ENCODE data around the gene STC2.
A peak's percentile ranks its signal among the peaks of the same experiment; 100 is the strongest.

Gene STC2

GRCh38 chr5:173333925-173334661 lies 5.9 kb upstream of the STC2 start:
- DNase-seq (ENCODE audit: low spot score in 2 of 2) (no peak), ATAC-seq (no peak)
- H3K36me3 Mint-ChIP-seq: peaks cover 6% of the 10 kb centered on the region
- H3K9me3 Mint-ChIP-seq: peaks cover 2% of the 10 kb centered on the region
- H3K4me3 Mint-ChIP-seq: no peak overlapping the region
- peaks cover 15% of the 10 kb centered on the region for H3K4me1 Mint-ChIP-seq
- H3K27ac Mint-ChIP-seq: no peak overlapping the region

DNA sequence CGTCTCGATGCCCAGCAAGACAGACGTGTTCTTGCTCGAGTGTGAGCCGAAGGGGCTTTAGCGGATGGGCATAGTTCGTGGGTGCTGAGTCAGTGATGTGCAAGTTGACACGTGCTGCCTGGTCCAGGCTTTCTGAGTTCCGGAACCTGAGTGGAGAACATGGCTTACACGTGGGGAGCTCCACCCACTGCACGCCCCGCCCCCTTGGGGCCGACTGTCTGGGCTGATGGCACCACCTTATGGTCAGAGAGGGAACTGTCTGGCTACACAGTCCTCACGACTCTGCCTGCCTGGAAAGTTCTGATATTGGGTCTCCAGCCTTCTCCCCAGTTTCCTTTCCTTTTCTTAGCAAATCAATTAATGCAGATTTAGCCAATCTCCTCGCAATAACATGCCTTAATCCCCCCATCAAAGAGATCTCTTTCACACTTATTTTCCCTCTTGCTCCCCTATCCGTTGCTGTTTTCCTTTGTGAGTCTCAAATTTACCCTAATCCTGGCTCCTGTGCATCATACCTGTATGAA lies 3.8 kb upstream of the STC2 start:
- Mint-ChIP-seq H3K36me3 (peaks cover 15% of the 10 kb centered on the region), H3K27ac (no peak overlapping the region), H3K4me1 (peaks cover 27% of the 10 kb centered on the region), H3K9me3 (peaks cover 2% of the 10 kb centered on the region), H3K4me3 (no peak overlapping the region)
- ATAC-seq (peak; percentile 77), DNase-seq (ENCODE audit: low spot score in 2 of 2) (peak; percentile 58 to 90)

DNA sequence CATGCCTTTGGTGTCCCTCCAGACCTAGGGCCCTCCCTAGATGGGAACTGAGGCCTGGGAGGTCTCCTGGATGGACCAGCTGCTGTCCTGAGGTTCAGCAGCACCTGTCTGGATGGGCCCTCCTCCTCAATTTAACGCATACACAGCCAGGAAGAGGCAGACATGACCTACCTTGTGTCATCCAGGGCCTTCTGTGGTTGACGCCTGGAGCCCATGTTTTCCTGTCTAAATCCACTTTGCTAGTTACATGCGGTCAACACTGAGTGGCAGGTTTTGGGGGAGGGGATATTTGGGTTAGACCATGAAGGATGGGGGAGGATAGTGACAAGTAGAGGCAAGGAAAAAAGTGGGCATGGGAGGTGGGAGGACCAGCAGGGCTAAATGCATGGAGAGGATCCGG lies 3.1 kb upstream of the STC2 start:
- Mint-ChIP-seq H3K4me3 (no peak overlapping the region), H3K9me3 (peaks cover 2% of the 10 kb centered on the region), H3K4me1 (peaks cover 27% of the 10 kb centered on the region), H3K27ac (no peak overlapping the region), H3K36me3 (peaks cover 16% of the 10 kb centered on the region)
- no peak for ATAC-seq
- no peak for DNase-seq (ENCODE audit: low spot score in 2 of 2)

DNA sequence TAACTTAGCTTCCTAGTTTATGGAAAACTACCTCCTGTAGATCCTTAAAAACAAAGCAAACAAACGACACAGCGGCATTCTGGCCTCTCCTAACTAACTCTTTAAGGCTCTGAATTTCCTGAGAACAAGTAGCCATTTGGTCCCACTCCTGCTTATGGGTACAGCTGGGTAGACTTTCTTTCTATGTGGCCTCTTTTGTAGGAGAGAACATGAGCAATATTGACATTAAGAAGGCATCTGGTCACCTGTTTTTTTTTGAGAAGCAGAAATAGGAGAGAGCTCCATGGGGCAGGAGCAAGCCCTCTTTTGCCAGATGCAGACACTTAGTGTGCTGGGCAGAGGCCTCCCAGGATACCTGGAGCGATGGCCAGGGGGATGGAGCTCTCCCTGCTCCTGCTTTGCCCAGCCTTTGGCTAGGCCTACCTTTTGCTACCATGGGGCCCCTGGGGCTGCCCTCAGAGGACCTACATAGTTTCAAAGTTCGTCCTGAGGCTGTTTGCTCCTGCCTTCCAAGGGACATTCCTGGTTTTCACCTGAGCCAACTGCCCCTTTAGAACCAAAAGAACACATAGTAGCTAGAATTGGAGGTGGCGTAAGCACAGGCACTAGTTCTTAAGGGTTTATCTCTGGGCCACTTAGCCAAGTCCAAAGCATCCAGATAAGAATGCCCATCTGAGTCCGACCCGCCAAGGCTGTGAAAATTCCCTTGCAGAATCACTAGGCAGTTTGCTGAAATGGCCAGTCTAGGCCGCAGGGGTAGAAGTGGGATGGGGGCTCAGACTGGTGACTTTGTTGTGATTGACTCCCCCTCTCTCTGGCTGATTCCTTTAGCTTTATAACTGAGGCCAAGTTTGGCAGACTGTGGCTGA lies 2.4 kb upstream of the STC2 start:
- DNase-seq (ENCODE audit: low spot score in 2 of 2) (no peak), ATAC-seq (no peak)
- Mint-ChIP-seq H3K36me3 (peaks cover 24% of the 10 kb centered on the region), H3K27ac (peak overlapping the region; percentile 23), H3K4me3 (peak overlapping the region; percentile 81), H3K9me3 (peaks cover 2% of the 10 kb centered on the region), H3K4me1 (peaks cover 27% of the 10 kb centered on the region)

DNA sequence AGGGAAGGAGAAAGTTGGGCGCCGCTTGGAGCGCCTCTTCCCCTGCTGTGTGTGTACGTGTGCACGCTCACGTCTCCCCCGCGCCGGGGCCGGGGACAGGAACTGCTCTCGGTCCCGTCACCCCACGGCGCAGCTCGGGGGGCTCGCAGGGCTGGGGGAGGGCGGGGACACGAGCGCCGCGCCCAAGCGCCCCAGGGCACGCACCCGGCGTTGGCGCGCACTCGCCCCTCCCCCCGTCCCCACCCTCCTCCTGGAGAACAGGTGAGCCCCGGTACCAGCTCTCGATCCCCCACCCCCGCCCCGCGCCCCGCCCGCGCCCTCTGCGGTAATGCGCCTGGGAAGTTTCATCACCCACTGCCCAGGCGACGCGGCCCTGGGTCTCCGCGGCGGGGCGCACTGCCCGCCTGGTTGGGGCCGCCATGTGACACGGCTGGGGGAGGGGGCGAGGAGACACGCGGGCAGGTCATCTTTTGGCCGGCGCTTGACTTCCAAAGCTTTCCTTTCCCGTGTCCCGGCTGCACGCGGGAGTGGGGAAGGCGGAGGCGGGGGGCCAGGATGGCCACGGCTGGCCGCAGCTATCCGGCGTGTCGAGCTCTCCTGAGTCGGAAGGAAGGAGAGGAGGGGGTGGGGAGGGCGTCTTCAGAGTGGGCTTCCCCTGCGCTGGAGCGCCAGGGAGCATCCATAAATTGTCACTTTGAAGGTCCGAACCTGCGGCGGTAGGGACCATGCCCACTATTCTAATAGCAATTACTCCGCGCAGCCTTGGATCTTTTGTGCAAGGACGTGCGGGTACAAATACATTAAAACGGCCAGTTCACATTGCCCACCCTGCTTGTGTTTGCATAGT lies 1.5 kb upstream of the STC2 start:
- H3K9me3 Mint-ChIP-seq: peaks cover 2% of the 10 kb centered on the region
- H3K36me3 Mint-ChIP-seq: peaks cover 30% of the 10 kb centered on the region
- peaks cover 27% of the 10 kb centered on the region for H3K4me1 Mint-ChIP-seq
- H3K27ac Mint-ChIP-seq: peak overlapping the region; percentile 92
- ATAC-seq: peak; percentile 63
- peak in 1 of 2 donors; percentile 7 for DNase-seq (ENCODE audit: low spot score in 2 of 2)
- H3K4me3 Mint-ChIP-seq: peak overlapping the region; percentile 81

DNA sequence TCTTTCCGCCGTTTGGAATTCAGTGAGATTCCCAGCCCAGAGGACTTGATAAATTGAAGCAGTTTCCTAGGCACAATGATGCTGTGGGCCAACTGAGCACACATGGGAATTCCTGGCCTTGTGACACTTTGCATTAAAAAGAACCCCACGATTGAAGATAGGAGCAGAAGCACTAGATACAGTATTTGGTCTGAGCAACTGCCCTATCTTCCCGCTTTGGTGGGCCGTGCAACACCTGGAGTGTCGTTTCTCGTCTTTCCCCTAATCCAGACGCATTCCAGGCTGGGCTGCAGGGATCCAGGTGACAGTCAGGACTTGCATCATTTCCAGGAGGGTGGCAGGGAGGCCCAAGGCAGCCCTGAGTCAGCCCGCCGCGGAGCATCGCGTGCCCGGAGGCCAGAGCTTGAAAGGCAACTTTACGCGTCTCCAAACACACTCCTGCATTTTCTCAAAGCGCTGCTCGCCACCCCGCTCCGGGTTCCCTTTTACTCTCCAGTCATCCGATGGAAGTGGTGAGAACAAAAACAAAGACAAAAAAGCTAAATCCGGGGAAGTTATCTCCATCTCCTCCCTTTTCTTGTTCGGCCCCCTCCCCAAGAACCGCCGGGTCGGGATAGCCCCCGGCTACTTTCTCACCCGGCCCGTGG lies 753 bp upstream of the STC2 start:
- peaks cover 33% of the 10 kb centered on the region for H3K36me3 Mint-ChIP-seq
- peak overlapping the region; percentile 92 for H3K27ac Mint-ChIP-seq
- peaks cover 2% of the 10 kb centered on the region for H3K9me3 Mint-ChIP-seq
- peak overlapping the region; percentile 81 for H3K4me3 Mint-ChIP-seq
- ATAC-seq (peak; percentile 26), DNase-seq (ENCODE audit: low spot score in 2 of 2) (no peak)
- peaks cover 27% of the 10 kb centered on the region for H3K4me1 Mint-ChIP-seq

DNA sequence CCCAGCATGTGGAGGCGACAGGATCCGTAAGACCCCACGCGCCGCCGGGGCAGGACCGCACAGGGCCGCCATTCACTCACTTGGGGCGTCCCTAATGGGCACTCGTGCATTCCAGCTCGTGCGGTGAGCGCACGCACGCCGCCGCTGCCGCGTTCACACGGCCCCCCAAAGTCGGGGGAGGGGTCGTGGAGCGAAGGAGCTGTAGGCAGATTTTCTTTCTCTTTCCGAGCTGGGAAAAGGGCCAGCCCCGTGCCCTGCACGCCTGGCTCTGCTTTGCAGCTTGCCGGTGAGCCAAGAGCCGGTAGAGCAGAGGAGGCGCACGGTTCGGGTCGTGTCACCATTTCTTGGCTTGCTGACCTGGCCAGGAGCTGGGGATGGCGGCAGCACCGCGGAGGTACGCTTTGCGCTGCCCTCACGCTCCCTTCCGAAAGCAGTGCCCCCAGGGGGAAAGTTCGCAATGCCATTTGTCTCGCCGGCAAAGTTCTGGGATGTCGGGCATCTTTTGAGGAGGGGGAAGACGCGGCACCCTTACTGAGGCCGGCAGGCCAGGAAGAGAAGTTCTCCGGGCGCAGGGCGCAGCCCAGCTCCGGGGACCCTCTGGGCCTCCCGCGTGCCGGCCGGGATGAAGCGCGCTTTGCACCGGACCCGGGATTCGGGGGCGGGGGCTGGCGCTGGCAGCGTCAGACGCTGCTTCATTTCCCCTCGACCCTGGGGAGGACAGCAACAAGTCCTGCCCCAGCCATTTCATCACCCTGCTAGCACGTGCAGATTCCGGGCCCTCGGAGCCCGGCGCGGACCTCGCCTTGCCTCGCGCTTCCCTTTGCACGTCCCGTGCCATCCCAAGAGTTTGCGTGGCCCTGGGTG lies 898 bp downstream of the STC2 start:
- peaks cover 33% of the 10 kb centered on the region for H3K36me3 Mint-ChIP-seq
- H3K27ac Mint-ChIP-seq: no peak overlapping the region
- peaks cover 2% of the 10 kb centered on the region for H3K9me3 Mint-ChIP-seq
- ATAC-seq (no peak), DNase-seq (ENCODE audit: low spot score in 2 of 2) (no peak)
- H3K4me3 Mint-ChIP-seq: peak overlapping the region; percentile 81
- peaks cover 27% of the 10 kb centered on the region for H3K4me1 Mint-ChIP-seq

GRCh38 chr5:173326501-173326960 lies 1.7 kb downstream of the STC2 start:
- ATAC-seq: no peak
- Mint-ChIP-seq H3K36me3 (peaks cover 33% of the 10 kb centered on the region), H3K4me1 (peaks cover 20% of the 10 kb centered on the region), H3K9me3 (peaks cover 2% of the 10 kb centered on the region), H3K4me3 (peak overlapping the region; percentile 81), H3K27ac (no peak overlapping the region)
- no peak for DNase-seq (ENCODE audit: low spot score in 2 of 2)

DNA sequence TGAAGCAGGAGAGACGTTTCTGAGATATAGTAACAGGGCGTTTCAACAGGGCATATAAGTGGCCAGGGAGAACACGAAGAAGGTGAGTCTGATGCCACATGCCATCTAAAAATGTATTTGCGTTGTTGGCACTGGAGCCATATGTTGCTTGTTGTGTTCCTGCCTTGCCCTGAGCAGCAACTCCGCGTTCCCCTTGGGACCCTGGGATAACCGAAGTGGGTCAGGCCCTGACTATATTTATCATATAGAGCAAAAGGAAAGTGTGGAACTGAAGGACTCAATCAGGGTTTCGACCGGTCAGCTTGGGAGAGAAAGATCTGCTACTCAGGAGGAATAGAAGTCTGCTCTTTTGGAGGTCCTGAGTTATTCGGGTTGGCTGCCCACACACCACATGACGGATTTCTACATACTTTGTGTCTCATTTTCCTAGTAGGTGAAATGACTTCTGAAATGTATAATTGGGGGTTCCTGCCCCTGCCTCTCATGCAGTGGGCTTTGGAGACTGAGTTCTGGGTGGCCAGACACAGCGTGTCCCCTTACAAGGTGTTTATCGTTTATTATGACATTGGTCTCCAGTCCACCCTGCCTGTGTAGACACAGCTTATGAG lies 3.0 kb downstream of the STC2 start:
- Mint-ChIP-seq H3K4me1 (peaks cover 15% of the 10 kb centered on the region), H3K36me3 (peaks cover 33% of the 10 kb centered on the region), H3K27ac (no peak overlapping the region), H3K4me3 (no peak overlapping the region), H3K9me3 (no peaks in the 10 kb centered on the region)
- DNase-seq (ENCODE audit: low spot score in 2 of 2) (no peak), ATAC-seq (no peak)

GRCh38 chr5:173324115-173325001 lies 3.9 kb downstream of the STC2 start:
- Mint-ChIP-seq H3K36me3 (peaks cover 29% of the 10 kb centered on the region), H3K4me1 (peaks cover 14% of the 10 kb centered on the region), H3K4me3 (no peak overlapping the region), H3K27ac (no peak overlapping the region), H3K9me3 (no peaks in the 10 kb centered on the region)
- ATAC-seq (no peak), DNase-seq (ENCODE audit: low spot score in 2 of 2) (no peak)

GRCh38 chr5:173323799-173324114 lies 4.5 kb downstream of the STC2 start:
- Mint-ChIP-seq H3K27ac (no peak overlapping the region), H3K4me1 (peaks cover 8% of the 10 kb centered on the region), H3K9me3 (no peaks in the 10 kb centered on the region), H3K4me3 (no peak overlapping the region), H3K36me3 (peaks cover 24% of the 10 kb centered on the region)
- no peak for DNase-seq (ENCODE audit: low spot score in 2 of 2)
- ATAC-seq: no peak

DNA sequence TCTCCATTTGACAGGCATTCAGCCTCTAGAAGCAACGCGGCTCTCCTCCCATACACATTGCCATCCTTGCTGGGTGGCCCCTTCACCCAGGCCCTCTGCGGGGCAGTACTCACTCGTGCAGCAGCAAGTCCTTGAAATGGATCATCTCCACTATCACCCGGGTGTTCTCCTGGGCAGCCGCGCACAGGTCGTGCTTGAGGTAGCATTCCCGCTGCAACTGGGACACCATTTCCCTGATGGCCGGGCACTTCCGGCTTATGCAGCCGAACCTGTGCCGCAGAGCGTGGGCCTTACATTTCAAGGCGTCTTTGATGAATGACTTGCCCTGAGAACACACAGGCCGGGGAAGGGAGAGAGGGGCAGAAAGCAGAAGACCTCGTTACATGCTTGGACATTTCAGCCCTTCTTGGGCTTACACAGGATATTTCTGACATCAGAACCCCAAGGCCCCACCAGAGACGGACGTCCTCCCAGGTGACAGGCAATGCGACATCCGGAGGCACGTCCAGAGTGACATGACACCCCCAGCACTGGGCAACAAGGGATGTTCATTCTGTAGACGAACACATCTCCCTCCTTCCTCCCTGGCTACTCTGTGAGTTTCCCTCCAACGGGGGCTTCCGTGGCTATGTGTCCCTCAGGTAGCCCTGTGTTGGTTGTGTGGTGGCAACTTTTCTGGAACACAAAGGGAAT lies 5.0 kb downstream of the STC2 start:
- Mint-ChIP-seq H3K27ac (no peak overlapping the region), H3K36me3 (peaks cover 19% of the 10 kb centered on the region), H3K4me3 (no peak overlapping the region), H3K4me1 (peaks cover 3% of the 10 kb centered on the region), H3K9me3 (no peaks in the 10 kb centered on the region)
- ATAC-seq: no peak
- no peak for DNase-seq (ENCODE audit: low spot score in 2 of 2)
